OCI-LY7 (cell line): ENCODE measurements around the gene HSPB7. TPM values are rescaled to one million over a fixed set of nuclear protein-coding genes. Genes with fewer than 3 reads are reported as not detected.
A peak's percentile ranks its signal among the peaks of the same experiment; 100 is the strongest.

Experiments used
- BruUV-seq: library from RNA; stranded (reverse); fragments of 400-500 nt; replicated peaks from 2 replicates; lab custom pipeline; 2021; lab: Mats Ljungman, UMichigan
- CTCF ChIA-PET: fragments of 300-600 bp; sonication (Branson Sonifier 250); formaldehyde crosslinking; loops from one replicate; lab custom pipeline; 2022; ENCODE audit warnings: antibody characterized with exemption; ENCODE audit not compliant: unreplicated experiment; lab: Charles Lee
- POLR2A ChIA-PET: fragments of 300-600 bp; sonication (Branson Sonifier 250); formaldehyde crosslinking; loops from one replicate; lab custom pipeline; 2022; ENCODE audit warnings: antibody characterized with exemption; lab: Charles Lee
- DNase-seq: peaks from one replicate; pipeline ENCODE4 v3.0.0-alpha.2; 2015; ENCODE audit warnings: low spot score
- H2AFZ ChIP-seq: fragments of 200-600 bp; sonication (generic), shearing (Covaris generic); 2 replicates; pipeline ENCODE4 v1.6.1; 2014; ENCODE audit warnings: mild to moderate bottlenecking, antibody characterized with exemption, low read length, moderate library complexity
- H3K27ac ChIP-seq: fragments of 200-600 bp; sonication (generic); 2 replicates; pipeline ENCODE4 v1.5.1; 2014; ENCODE audit warnings: mixed run types, low read depth, mild to moderate bottlenecking, moderate library complexity, low read length, inconsistent platforms; ENCODE audit not compliant: poor library complexity, severe bottlenecking
- H3K36me3 ChIP-seq: fragments of 200-600 bp; sonication (generic); 2 replicates; pipeline ENCODE4 v1.6.1; 2014; ENCODE audit warnings: mild to moderate bottlenecking, antibody characterized with exemption, low read length, moderate library complexity, mixed read lengths; ENCODE audit not compliant: insufficient read depth
- H3K4me1 ChIP-seq: fragments of 200-600 bp; sonication (generic); 2 replicates; pipeline ENCODE4 v1.5.1; 2014; ENCODE audit warnings: mild to moderate bottlenecking, low read length; ENCODE audit not compliant: insufficient read depth, poor library complexity, severe bottlenecking
- H3K4me2 ChIP-seq: fragments of 200-600 bp; sonication (generic); 2 replicates; pipeline ENCODE4 v1.6.1; 2014; ENCODE audit warnings: mild to moderate bottlenecking, low read length
- H3K4me3 ChIP-seq: fragments of 200-600 bp; sonication (generic); 2 replicates; pipeline ENCODE4 v1.5.1; 2014; ENCODE audit warnings: mild to moderate bottlenecking, low read depth, low read length; ENCODE audit not compliant: poor library complexity, severe bottlenecking
- H3K79me2 ChIP-seq: fragments of 200-600 bp; sonication (generic); 2 replicates; pipeline ENCODE4 v1.6.1; 2016; ENCODE audit warnings: low read depth, mild to moderate bottlenecking, low read length, moderate library complexity, mixed read lengths; ENCODE audit not compliant: insufficient read depth
- H3K9me2 ChIP-seq: fragments of 200-600 bp; sonication (generic); 2 replicates; pipeline ENCODE4 v1.6.1; 2016; ENCODE audit warnings: mild to moderate bottlenecking, low read length, mixed read lengths; ENCODE audit not compliant: insufficient read depth
- H3K9me3 ChIP-seq: fragments of 200-600 bp; sonication (generic); 2 replicates; pipeline ENCODE4 v1.6.1; 2014; ENCODE audit warnings: mild to moderate bottlenecking, mixed run types, low read length, mixed read lengths
- H4K20me1 ChIP-seq: fragments of 200-600 bp; sonication (generic); 2 replicates; pipeline ENCODE4 v1.6.1; 2014; ENCODE audit warnings: mild to moderate bottlenecking, antibody characterized with exemption, low read length, moderate library complexity, mixed read lengths; ENCODE audit not compliant: insufficient read depth
- EZH2phosphoT487 ChIP-seq: fragments of 200-600 bp; sonication (generic); IDR thresholded peaks from 2 replicates; pipeline ENCODE4 v1.6.1; 2018; ENCODE audit warnings: low read depth, borderline replicate concordance, mild to moderate bottlenecking, mixed run types, antibody characterized with exemption, low read length, moderate library complexity, mixed read lengths
- intact Hi-C: fragments of 100-400 bp; cut with micrococcal nuclease; formaldehyde crosslinking; loops from one replicate; pipeline ENCODE4 v1.10.0; 2022; ENCODE audit not compliant: unreplicated experiment
- total RNA-seq, 2 experiments: library from RNA; depleted of rRNA in 1 of 2; stranded (reverse); fragments of >200 nt in 1 of 2; shearing (Covaris generic) in 1 of 2; gene quantifications; 2 replicates each; pipeline ENCODE4 v1.2.3, GENCODE V29; 2014 to 2022
- TF ChIP-seq, protein P1 (sequence below): fragments of 200-600 bp; sonication (generic); conservative IDR thresholded peaks from 2 replicates; pipeline ENCODE4 v1.5.1; 2014; ENCODE audit warnings: mild to moderate bottlenecking, antibody characterized with exemption, low read length, moderate library complexity, mixed read lengths

Gene HSPB7
- total RNA-seq, 2 experiments from 2014 or later = not detected

- TF ChIP-seq, protein P1, sequence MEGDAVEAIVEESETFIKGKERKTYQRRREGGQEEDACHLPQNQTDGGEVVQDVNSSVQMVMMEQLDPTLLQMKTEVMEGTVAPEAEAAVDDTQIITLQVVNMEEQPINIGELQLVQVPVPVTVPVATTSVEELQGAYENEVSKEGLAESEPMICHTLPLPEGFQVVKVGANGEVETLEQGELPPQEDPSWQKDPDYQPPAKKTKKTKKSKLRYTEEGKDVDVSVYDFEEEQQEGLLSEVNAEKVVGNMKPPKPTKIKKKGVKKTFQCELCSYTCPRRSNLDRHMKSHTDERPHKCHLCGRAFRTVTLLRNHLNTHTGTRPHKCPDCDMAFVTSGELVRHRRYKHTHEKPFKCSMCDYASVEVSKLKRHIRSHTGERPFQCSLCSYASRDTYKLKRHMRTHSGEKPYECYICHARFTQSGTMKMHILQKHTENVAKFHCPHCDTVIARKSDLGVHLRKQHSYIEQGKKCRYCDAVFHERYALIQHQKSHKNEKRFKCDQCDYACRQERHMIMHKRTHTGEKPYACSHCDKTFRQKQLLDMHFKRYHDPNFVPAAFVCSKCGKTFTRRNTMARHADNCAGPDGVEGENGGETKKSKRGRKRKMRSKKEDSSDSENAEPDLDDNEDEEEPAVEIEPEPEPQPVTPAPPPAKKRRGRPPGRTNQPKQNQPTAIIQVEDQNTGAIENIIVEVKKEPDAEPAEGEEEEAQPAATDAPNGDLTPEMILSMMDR = peak; percentile 7; the same call in 1 of the 2 replicates
- TF ChIP-seq EZH2phosphoT487 = no peak
- H3K4me2 ChIP-seq = peak within 1 kb of the TSS; percentile 94
- peaks cover 20% of the 10 kb centered on the region for H3K36me3 ChIP-seq
- ChIA-PET POLR2A (interaction anchor here (0.6 to 1.2 kb wide), 9 partner anchors 9 to 1452 kb away, joined by 3 to 5 read pairs (median 4); no protein-coding TSS in a partner anchor), CTCF (no interaction called here)
- BruUV-seq = TSS peak; percentile 57
- peaks cover 33% of the 10 kb centered on the region; the same call in 1 of the 2 replicates for H3K79me2 ChIP-seq
- H3K27ac ChIP-seq = peak within 1 kb of the TSS; percentile 83
- no peaks in the 10 kb centered on the region for H3K9me2 ChIP-seq
- H2AFZ ChIP-seq = peak within 1 kb of the TSS; percentile 73
- intact Hi-C loops = loop anchor here (2.0 to 10.0 kb wide), 2 partner anchors 27 to 379 kb away; partner anchors contain the start of gene FBXO42
- peaks cover 31% of the 10 kb centered on the region for H3K4me1 ChIP-seq
- peak within 1 kb of the TSS; percentile 78 for H3K4me3 ChIP-seq
- peak; percentile 98 for DNase-seq
- no peaks in the 10 kb centered on the region for H3K9me3 ChIP-seq
- H4K20me1 ChIP-seq = no peaks in the 10 kb centered on the region
These were observed 41.8 kb downstream of the HSPB7 start, which contains the start of gene ZBTB17 for GRCh38 chr1:15975805-15976680. Gene ZBTB17 (minus strand): TSS chr1:15976101. CDS start chr1:15948495, 27,606 bp downstream.

DNA sequence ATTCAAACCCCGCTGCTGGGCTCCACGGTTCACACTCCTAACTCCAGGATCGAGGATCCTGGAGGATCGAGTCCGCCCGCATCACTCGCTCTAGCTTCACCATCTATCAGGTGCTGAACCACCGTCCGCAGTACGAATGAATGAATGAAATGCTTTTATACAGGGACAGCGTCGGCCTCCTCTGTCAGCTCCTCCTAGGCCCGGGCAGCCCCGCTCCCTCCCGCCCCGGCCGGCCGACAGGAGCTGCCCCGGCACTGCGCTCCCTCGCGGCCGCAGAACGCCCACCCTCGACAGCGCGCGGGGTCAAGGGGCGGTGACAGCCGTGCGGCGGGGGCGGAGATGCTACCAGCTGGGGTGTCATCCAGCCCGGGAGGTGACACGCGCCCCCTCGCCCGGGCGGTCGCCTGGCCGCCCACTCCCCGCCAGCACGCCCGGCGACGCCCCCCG is 42.5 kb downstream of the HSPB7 start:
- intact Hi-C loops = loop anchor here (2.0 to 10.0 kb wide), 2 partner anchors 27 to 379 kb away; partner anchors contain the start of gene FBXO42

More for the DNA sequence above, 42.5 kb downstream of the HSPB7 start:
- peak overlapping the region; percentile 83 for H3K27ac ChIP-seq
- peak overlapping the region; percentile 78 for H3K4me3 ChIP-seq
- peaks cover 33% of the 10 kb centered on the region; the same call in 1 of the 2 replicates for H3K79me2 ChIP-seq
- CTCF ChIA-PET = no interaction called here
- no peaks in the 10 kb centered on the region for H3K9me3 ChIP-seq
- peak; percentile 83 for DNase-seq
- H4K20me1 ChIP-seq = no peaks in the 10 kb centered on the region
- H3K4me1 ChIP-seq = peaks cover 31% of the 10 kb centered on the region
- POLR2A ChIA-PET = interaction anchor here (1.0 to 1.2 kb wide), 3 partner anchors 13 to 141 kb away, joined by 3 to 4 read pairs (median 3); no protein-coding TSS in a partner anchor
- peaks cover 24% of the 10 kb centered on the region for H3K36me3 ChIP-seq
- H3K4me2 ChIP-seq = peak overlapping the region; percentile 94
- no peaks in the 10 kb centered on the region for H3K9me2 ChIP-seq
- peak overlapping the region; percentile 73 for H2AFZ ChIP-seq
- BruUV-seq = no TSS peak
- TF ChIP-seq, protein P1 = peak; percentile 61; the same call in 1 of the 2 replicates
- TF ChIP-seq EZH2phosphoT487 = no peak
